NT2/D1 (cell line): ENCODE measurements around the gene MYO1G.

ENCODE experiments used
- DNase-seq: peaks from one replicate; pipeline ENCODE4 v3.0.0-alpha.2; 2011; ENCODE audit warnings: low read depth, low spot score
- H3K27me3 ChIP-seq: 2 replicates; pipeline ENCODE4 v1.6.0; 2011; ENCODE audit warnings: mild to moderate bottlenecking; ENCODE audit not compliant: insufficient read length, insufficient read depth
- H3K36me3 ChIP-seq: 2 replicates; pipeline ENCODE4 v1.6.1; 2011; ENCODE audit warnings: mild to moderate bottlenecking, low read length, mixed read lengths; ENCODE audit not compliant: insufficient read depth, insufficient read length
- H3K4me1 ChIP-seq: 2 replicates; pipeline ENCODE4 v1.5.1; 2011; ENCODE audit not compliant: insufficient read depth, insufficient read length
- H3K4me3 ChIP-seq: 2 replicates; pipeline ENCODE4 v1.5.1; 2011; ENCODE audit warnings: low read depth; ENCODE audit not compliant: insufficient read length
- H3K9ac ChIP-seq: 2 replicates; pipeline ENCODE4 v1.6.0; 2011; ENCODE audit warnings: low read depth; ENCODE audit not compliant: insufficient read length
- H3K9me3 ChIP-seq: 2 replicates; pipeline ENCODE4 v1.5.1; 2011; ENCODE audit warnings: mild to moderate bottlenecking, low read length; ENCODE audit not compliant: insufficient read depth
- SUZ12 ChIP-seq: IDR thresholded peaks from 2 replicates; pipeline ENCODE4 v1.6.1; 2011; ENCODE audit not compliant: insufficient read length, insufficient read depth; ENCODE audit errors: extremely low read depth
- YY1 ChIP-seq: IDR thresholded peaks from 2 replicates; pipeline ENCODE4 v1.6.1; 2011; ENCODE audit not compliant: insufficient read length, insufficient read depth
- ZNF274 ChIP-seq: IDR thresholded peaks from 2 replicates; pipeline ENCODE4 v1.6.1; 2011; ENCODE audit warnings: mild to moderate bottlenecking, low read depth, low read length

MYO1G gene

DNA sequence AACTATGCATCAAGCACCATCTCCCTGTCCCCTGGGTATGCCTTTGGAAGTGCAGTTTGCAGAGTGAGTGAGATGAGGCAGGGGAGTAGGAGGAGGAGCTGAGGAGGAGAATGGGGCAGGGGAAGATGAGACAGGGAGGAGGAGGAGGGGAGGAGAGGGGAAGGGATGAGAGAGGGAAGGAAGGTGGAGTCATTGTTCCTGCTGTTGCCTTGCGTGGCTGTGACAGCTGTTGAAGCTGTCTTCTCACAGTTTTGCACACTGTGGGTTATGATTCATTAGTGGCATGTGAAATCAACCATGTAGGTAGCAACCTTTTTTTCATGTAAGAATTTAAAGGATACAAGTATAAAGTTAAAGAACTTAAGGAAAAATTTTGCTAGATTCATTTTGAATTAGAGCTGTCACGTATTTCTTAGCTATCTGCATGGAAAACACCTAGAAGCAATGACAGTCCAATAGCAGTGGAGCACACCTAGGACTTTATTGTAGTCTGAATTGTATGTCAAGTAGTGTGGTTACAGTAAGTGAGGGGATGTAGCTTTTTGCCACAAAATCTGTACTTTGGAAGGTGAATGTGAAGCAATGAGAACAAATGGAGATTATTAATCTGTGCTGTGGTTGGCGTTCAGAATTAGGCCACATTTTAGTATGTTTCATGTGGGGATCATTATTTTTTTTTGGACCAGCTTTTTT lies 42.9 kb upstream of the MYO1G start:
- H3K9ac ChIP-seq = no peak overlapping the region
- H3K4me1 ChIP-seq = peaks cover 4% of the 10 kb centered on the region
- no peak for TF ChIP-seq SUZ12
- no peak for TF ChIP-seq ZNF274
- no peak for TF ChIP-seq YY1

DNA sequence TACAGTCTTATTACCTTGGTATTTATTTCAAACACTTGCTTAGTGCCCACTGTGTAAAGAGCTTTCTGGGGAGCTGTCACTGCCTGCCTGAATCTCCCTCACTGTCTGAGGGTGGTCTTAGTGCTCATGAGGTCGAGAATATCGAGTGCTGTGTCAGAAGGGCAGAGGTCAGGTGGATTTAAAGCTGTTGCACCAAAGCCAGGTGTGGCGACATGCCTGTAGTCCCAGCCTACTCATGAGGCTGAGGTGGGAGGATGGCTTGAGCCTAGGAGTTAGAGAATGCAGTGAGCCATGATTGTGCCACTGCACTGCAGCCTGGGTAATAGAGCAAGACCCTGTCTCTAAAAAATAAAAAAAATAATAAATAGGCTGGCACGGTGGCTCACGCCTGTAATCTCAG lies 42.1 kb upstream of the MYO1G start:
- H3K9ac ChIP-seq = no peak overlapping the region
- TF ChIP-seq ZNF274 (no peak), YY1 (no peak), SUZ12 (no peak)
- H3K27me3 ChIP-seq = no peaks in the 10 kb centered on the region
- H3K4me1 ChIP-seq = peaks cover 4% of the 10 kb centered on the region
- 0 out of 2 replicates have a peak, but pooled peaks cover 4% of the 10 kb centered on the region for H3K9me3 ChIP-seq
- no peak overlapping the region for H3K4me3 ChIP-seq
- H3K36me3 ChIP-seq = peaks cover 6% of the 10 kb centered on the region
- DNase-seq = no peak

More for the DNA sequence above, 42.9 kb upstream of the MYO1G start:
- DNase-seq = no peak
- 0 out of 2 replicates have a peak, but pooled peaks cover 4% of the 10 kb centered on the region for H3K9me3 ChIP-seq
- no peak overlapping the region for H3K4me3 ChIP-seq
- H3K27me3 ChIP-seq = no peaks in the 10 kb centered on the region
- peaks cover 9% of the 10 kb centered on the region for H3K36me3 ChIP-seq

- Histone ChIP-seq H3K36me3 (peaks cover 18% of the 10 kb centered on the region), H3K27me3 (no peaks in the 10 kb centered on the region)
- TF ChIP-seq ZNF274 = no peak
- no peak for TF ChIP-seq SUZ12
- TF ChIP-seq YY1 = no peak
Measured at GRCh38 chr7:45017253-45017652, 38.4 kb upstream of the MYO1G start.

GRCh38 chr7:45015313-45015712 lies 36.5 kb upstream of the MYO1G start:
- Histone ChIP-seq H3K36me3 (peaks cover 21% of the 10 kb centered on the region), H3K27me3 (no peaks in the 10 kb centered on the region), H3K9ac (no peak overlapping the region), H3K9me3 (0 out of 2 replicates have a peak, but pooled peaks cover 4% of the 10 kb centered on the region), H3K4me1 (no peaks in the 10 kb centered on the region), H3K4me3 (no peak overlapping the region)
- TF ChIP-seq SUZ12 (no peak), ZNF274 (no peak), YY1 (no peak)
- DNase-seq = no peak

More at GRCh38 chr7:45017253-45017652, 38.4 kb upstream of the MYO1G start:
- H3K9ac ChIP-seq = no peak overlapping the region
- H3K4me1 ChIP-seq = peaks cover 4% of the 10 kb centered on the region
- no peak for DNase-seq
- H3K4me3 ChIP-seq = no peak overlapping the region
- H3K9me3 ChIP-seq = 0 out of 2 replicates have a peak, but pooled peaks cover 4% of the 10 kb centered on the region

DNA sequence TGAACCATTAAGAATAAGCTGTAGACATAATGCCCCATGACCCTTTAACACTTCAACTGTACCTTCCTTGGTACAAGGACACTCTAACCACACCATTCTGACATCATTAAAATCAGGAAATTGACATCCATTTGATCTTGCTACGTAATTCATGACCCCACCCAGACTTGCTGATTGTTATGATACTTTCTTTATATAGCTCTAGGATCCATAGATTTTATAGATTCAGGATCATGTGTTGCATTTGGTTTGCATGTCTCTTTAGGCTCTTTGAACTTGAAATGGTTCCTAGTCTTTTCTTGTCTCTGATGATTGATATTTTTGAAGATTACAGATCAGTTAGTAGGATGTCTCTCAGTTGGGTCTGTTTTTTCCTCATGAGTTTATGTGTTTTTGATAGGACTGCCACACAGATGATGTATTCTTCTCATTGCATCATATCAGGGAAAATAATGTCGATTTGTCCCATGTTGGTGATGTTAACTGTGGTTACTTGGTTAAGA lies 34.7 kb upstream of the MYO1G start:
- no peak overlapping the region for H3K9ac ChIP-seq

DNA sequence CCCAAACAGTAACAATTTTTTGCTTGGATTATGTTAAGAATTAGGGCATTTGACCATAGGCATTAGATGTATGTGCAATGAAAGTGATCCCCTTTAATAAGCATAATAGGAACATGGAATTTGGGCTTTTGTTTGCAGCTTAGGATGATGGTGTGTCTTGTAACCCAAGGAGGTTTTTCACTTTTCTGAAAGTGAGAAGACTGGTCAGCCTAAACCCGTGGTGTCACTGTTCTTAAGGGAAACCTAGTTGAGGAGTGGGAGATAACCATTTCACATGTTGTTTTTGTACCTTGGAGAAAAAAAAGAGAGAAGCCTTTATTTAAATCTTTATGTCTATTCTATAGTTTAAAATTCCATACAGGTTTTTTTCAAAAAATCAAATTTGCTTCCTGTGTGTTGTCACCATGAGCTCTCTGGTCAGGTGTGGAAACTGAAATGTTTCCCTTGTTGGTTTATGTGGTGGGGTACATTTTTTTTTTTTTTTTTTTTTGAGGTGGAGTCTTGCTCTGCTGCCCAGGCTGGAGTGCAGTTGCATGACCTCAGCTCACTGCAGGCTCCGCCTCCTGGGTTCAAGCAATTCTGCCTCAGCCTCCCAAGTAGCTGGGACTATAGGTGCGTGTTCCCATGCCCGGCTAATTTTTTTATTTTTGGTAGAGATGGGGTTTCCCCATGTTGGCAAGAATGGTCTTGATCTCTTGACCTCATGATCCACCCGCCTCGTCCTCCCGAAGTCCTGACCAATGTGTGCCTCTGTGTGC lies 28.9 kb upstream of the MYO1G start:
- no peak overlapping the region for H3K9ac ChIP-seq
- H3K4me3 ChIP-seq = no peak overlapping the region
- TF ChIP-seq YY1 = no peak
- no peak for TF ChIP-seq ZNF274
- TF ChIP-seq SUZ12 = no peak
- H3K27me3 ChIP-seq = no peaks in the 10 kb centered on the region
- H3K36me3 ChIP-seq = peaks cover 28% of the 10 kb centered on the region
- H3K4me1 ChIP-seq = no peaks in the 10 kb centered on the region
- H3K9me3 ChIP-seq = no peaks in the 10 kb centered on the region
- DNase-seq = no peak

More for the DNA sequence above, 34.7 kb upstream of the MYO1G start:
- H3K36me3 ChIP-seq = peaks cover 21% of the 10 kb centered on the region
- H3K27me3 ChIP-seq = no peaks in the 10 kb centered on the region
- no peak for DNase-seq
- no peak overlapping the region for H3K4me3 ChIP-seq
- TF ChIP-seq YY1 (no peak), ZNF274 (no peak), SUZ12 (no peak)
- H3K4me1 ChIP-seq = no peaks in the 10 kb centered on the region
- H3K9me3 ChIP-seq = 0 out of 2 replicates have a peak, but pooled peaks cover 4% of the 10 kb centered on the region

- TF ChIP-seq YY1 (no peak), SUZ12 (no peak), ZNF274 (no peak)
- H3K4me1 ChIP-seq = no peaks in the 10 kb centered on the region
- DNase-seq = no peak
- no peaks in the 10 kb centered on the region for H3K9me3 ChIP-seq
- H3K4me3 ChIP-seq = no peak overlapping the region
- no peak overlapping the region for H3K9ac ChIP-seq
- no peaks in the 10 kb centered on the region for H3K27me3 ChIP-seq
- peaks cover 28% of the 10 kb centered on the region for H3K36me3 ChIP-seq
Measured at GRCh38 chr7:45007106-45007505, 28.3 kb upstream of the MYO1G start.
